ENCODE data around the gene GSG1L. TPM values are rescaled to one million over a fixed set of nuclear protein-coding genes. Genes with fewer than 3 reads are reported as not detected.

GSG1L gene
- polyA plus RNA-seq, 3 donors = not detected

DNA sequence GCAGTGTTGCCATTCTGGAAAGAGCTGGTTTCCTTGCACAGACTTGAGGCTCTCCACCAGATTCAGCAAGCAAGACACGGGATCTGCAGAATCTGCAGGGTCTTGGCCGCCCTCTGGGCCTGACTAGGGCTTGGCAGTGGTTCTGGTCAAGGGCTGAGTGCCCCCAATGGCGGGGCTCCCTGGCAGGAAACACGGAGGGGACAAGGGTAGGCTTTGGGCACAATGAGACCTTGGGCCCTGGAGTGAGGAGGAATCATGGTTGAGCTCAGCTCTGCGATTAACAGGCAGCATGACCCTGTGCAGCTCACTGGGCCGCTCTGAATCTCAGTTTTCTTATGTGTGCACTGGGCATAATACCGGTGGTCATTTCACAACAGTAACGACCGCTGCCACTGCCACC, 249.9 kb downstream of the GSG1L start:
- no peak overlapping the region for H3K9ac ChIP-seq (ENCODE audit: insufficient read depth, low read length, poor library complexity, severe bottlenecking)

DNA sequence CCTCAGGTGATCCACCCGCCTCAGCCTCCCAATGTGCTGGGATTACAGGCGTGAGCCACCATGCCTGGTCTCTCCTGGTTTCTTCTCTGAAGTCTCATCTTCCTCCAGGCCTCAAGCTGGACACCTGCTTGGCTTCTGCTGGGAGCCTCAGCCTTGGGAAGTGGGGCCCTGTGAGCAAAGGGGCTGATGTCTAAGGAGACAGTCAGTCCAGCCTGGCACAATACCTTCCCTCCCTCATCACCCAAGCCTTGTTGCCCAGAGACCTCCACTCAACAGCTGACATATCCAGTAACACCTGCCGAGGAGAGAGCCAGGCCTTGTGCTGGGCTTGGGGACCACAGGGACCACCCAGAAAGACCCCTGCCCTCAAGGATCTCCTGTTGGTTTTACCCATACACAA, 251.6 kb downstream of the GSG1L start:
- Mint-ChIP-seq H3K4me3 (no peak overlapping the region), H3K4me1 (no peaks in the 10 kb centered on the region), H3K9me3 (peaks cover 0 to 5% (median 0%) of the 10 kb centered on the region in 7 donors), H3K36me3 (no peaks in the 10 kb centered on the region), H3K27ac (peak overlapping the region in 1 of 7 donors; percentile 8), H3K27me3 (ENCODE audit: low read depth in 3 of 3) (peaks cover 0 to 10% (median 7%) of the 10 kb centered on the region in 3 donors)
- H3K27ac ChIP-seq (ENCODE audit: low read depth in 1 of 2, low read length in 2 of 2) = no peak overlapping the region
- intact Hi-C loops (cut with micrococcal nuclease) = no loop called here
- no peaks in the 10 kb centered on the region for H3K4me1 ChIP-seq (ENCODE audit: control insufficient read depth in 1 of 2, insufficient read depth in 2 of 2, low read length in 2 of 2)
- no peak overlapping the region for H3K4me2 ChIP-seq (replicated peaks; ENCODE audit: extremely low read depth, low read length, poor library complexity, severe bottlenecking)
- DNase-seq = no peak
- H2AFZ ChIP-seq (ENCODE audit: insufficient read depth, low read depth, low read length, poor library complexity, severe bottlenecking) = no peak overlapping the region
- no peaks in the 10 kb centered on the region for H4K20me1 ChIP-seq (ENCODE audit: insufficient read depth, low read length)
- no peaks in the 10 kb centered on the region for H3K79me2 ChIP-seq (ENCODE audit: insufficient read depth, low read length)
- H3K4me3 ChIP-seq (replicated peaks in 1 of 3; ENCODE audit: low read depth in 2 of 3, low read length in 3 of 3) = no peak overlapping the region
- H3K9ac ChIP-seq (ENCODE audit: insufficient read depth, low read length, poor library complexity, severe bottlenecking) = no peak overlapping the region
- TF ChIP-seq, protein P1, sequence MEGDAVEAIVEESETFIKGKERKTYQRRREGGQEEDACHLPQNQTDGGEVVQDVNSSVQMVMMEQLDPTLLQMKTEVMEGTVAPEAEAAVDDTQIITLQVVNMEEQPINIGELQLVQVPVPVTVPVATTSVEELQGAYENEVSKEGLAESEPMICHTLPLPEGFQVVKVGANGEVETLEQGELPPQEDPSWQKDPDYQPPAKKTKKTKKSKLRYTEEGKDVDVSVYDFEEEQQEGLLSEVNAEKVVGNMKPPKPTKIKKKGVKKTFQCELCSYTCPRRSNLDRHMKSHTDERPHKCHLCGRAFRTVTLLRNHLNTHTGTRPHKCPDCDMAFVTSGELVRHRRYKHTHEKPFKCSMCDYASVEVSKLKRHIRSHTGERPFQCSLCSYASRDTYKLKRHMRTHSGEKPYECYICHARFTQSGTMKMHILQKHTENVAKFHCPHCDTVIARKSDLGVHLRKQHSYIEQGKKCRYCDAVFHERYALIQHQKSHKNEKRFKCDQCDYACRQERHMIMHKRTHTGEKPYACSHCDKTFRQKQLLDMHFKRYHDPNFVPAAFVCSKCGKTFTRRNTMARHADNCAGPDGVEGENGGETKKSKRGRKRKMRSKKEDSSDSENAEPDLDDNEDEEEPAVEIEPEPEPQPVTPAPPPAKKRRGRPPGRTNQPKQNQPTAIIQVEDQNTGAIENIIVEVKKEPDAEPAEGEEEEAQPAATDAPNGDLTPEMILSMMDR (IDR thresholded peaks at IDR 0.05) = no peak
- no peaks in the 10 kb centered on the region for H3K9me3 ChIP-seq (replicated peaks in 1 of 2; ENCODE audit: control insufficient read depth in 1 of 2, insufficient read depth in 1 of 2, low read length in 2 of 2)
- no peaks in the 10 kb centered on the region for H3K36me3 ChIP-seq (replicated peaks in 1 of 2; ENCODE audit: control insufficient read depth in 1 of 2, insufficient read depth in 2 of 2, low read length in 2 of 2)
- no peaks in the 10 kb centered on the region for H3K27me3 ChIP-seq (ENCODE audit: control insufficient read depth in 2 of 2, insufficient read depth in 2 of 2, low read length in 2 of 2)
- WGBS (ENCODE audit: insufficient coverage) = 100% methylated on average over 2 of the region's 3 CpGs

More for the DNA sequence above, 249.9 kb downstream of the GSG1L start:
- Mint-ChIP-seq H3K27me3 (ENCODE audit: low read depth in 3 of 3) (peaks cover 0 to 15% (median 5%) of the 10 kb centered on the region in 3 donors), H3K4me3 (no peak overlapping the region), H3K36me3 (no peaks in the 10 kb centered on the region), H3K27ac (no peak overlapping the region), H3K9me3 (peaks cover 0 to 5% (median 0%) of the 10 kb centered on the region in 7 donors), H3K4me1 (no peaks in the 10 kb centered on the region)
- no peaks in the 10 kb centered on the region for H3K9me3 ChIP-seq (replicated peaks in 1 of 2; ENCODE audit: control insufficient read depth in 1 of 2, insufficient read depth in 1 of 2, low read length in 2 of 2)
- no peak overlapping the region for H3K27ac ChIP-seq (ENCODE audit: low read depth in 1 of 2, low read length in 2 of 2)
- no peaks in the 10 kb centered on the region for H3K79me2 ChIP-seq (ENCODE audit: insufficient read depth, low read length)
- no peaks in the 10 kb centered on the region for H3K36me3 ChIP-seq (replicated peaks in 1 of 2; ENCODE audit: control insufficient read depth in 1 of 2, insufficient read depth in 2 of 2, low read length in 2 of 2)
- H4K20me1 ChIP-seq (ENCODE audit: insufficient read depth, low read length) = no peaks in the 10 kb centered on the region
- no peak overlapping the region for H3K4me3 ChIP-seq (replicated peaks in 1 of 3; ENCODE audit: low read depth in 2 of 3, low read length in 3 of 3)
- no peaks in the 10 kb centered on the region for H3K4me1 ChIP-seq (ENCODE audit: control insufficient read depth in 1 of 2, insufficient read depth in 2 of 2, low read length in 2 of 2)
- H3K27me3 ChIP-seq (ENCODE audit: control insufficient read depth in 2 of 2, insufficient read depth in 2 of 2, low read length in 2 of 2) = no peaks in the 10 kb centered on the region
- no peak for DNase-seq
- no peak overlapping the region for H3K4me2 ChIP-seq (replicated peaks; ENCODE audit: extremely low read depth, low read length, poor library complexity, severe bottlenecking)
- H2AFZ ChIP-seq (ENCODE audit: insufficient read depth, low read depth, low read length, poor library complexity, severe bottlenecking) = no peak overlapping the region
- intact Hi-C loops (cut with micrococcal nuclease) = no loop called here
- whole genome bisulfite sequencing (ENCODE audit: insufficient coverage) = 94% methylated on average over 9 of the region's 9 CpGs
- TF ChIP-seq, protein P1 (IDR thresholded peaks at IDR 0.05) = no peak

Measured in CD14-positive monocyte (primary cell).